CD8-positive, alpha-beta memory T cell (primary cell): ENCODE data around the gene SLC29A1. TPM values are rescaled to one million over a fixed set of nuclear protein-coding genes. Genes with fewer than 3 reads are reported as not detected.

Source experiments
- CTCF ChIA-PET: fragments of 350-600 bp; sonication (Branson Sonifier 250); formaldehyde crosslinking; loops from one replicate; lab custom pipeline; 2021; ENCODE audit warnings: antibody characterized with exemption; lab: Charles Lee
- POLR2A ChIA-PET: fragments of 350-600 bp; sonication (Branson Sonifier 250); formaldehyde crosslinking; loops from one replicate; lab custom pipeline; 2021; ENCODE audit warnings: antibody characterized with exemption; lab: Charles Lee
- DNase-seq, 5 donors: peaks; one replicate each; pipeline versions ENCODE4 v3.0.0 to v3.0.0-alpha.2; 2020 to 2022; ENCODE audit warnings: mixed read lengths in 1 of 5
- H3K27ac ChIP-seq: one replicate; pipeline ENCODE4 v1.7.0; 2013; ENCODE audit warnings: low read depth, mild to moderate bottlenecking, low read length, moderate library complexity
- H3K27me3 ChIP-seq: 2 replicates; pipeline ENCODE4 v1.7.0; 2013; ENCODE audit warnings: low read length, mild to moderate bottlenecking; ENCODE audit not compliant: insufficient read depth, poor library complexity, severe bottlenecking
- H3K36me3 ChIP-seq: 2 replicates; pipeline ENCODE4 v1.7.0; 2013; ENCODE audit warnings: mild to moderate bottlenecking, low read length, moderate library complexity; ENCODE audit not compliant: insufficient read depth
- H3K4me1 ChIP-seq: 2 replicates; pipeline ENCODE4 v1.7.0; 2013; ENCODE audit warnings: mild to moderate bottlenecking, low read length, moderate library complexity; ENCODE audit not compliant: insufficient read depth
- H3K4me3 ChIP-seq: 2 replicates; pipeline ENCODE4 v1.7.0; 2013; ENCODE audit warnings: mild to moderate bottlenecking, low read length
- H3K9me3 ChIP-seq: 2 replicates; pipeline ENCODE4 v1.7.0; 2013; ENCODE audit warnings: mild to moderate bottlenecking, low read length
- H3K27ac Mint-ChIP-seq, 8 donors: one replicate each; pipeline ENCODE4 v1.8.0; 2020 to 2021; ENCODE audit warnings: mixed read lengths in 8 of 8, mild to moderate bottlenecking in 6 of 8, inconsistent platforms in 3 of 8, moderate library complexity in 3 of 8
- H3K27me3 Mint-ChIP-seq, 2 donors: one replicate each; pipeline ENCODE4 v1.8.0; 2020 to 2021; ENCODE audit warnings: mixed read lengths in 2 of 2, mild to moderate bottlenecking in 1 of 2, moderate library complexity in 1 of 2
- H3K36me3 Mint-ChIP-seq, 3 donors: one replicate each; pipeline ENCODE4 v1.8.0; 2020 to 2021; ENCODE audit warnings: mixed read lengths in 3 of 3, inconsistent platforms in 1 of 3, mild to moderate bottlenecking in 1 of 3
- H3K4me1 Mint-ChIP-seq, 3 donors: one replicate each; pipeline ENCODE4 v1.8.0; 2020 to 2021; ENCODE audit warnings: mixed read lengths in 3 of 3, inconsistent platforms in 1 of 3, mild to moderate bottlenecking in 1 of 3
- H3K4me3 Mint-ChIP-seq, 7 donors: one replicate each; pipeline ENCODE4 v1.8.0; 2020 to 2021; ENCODE audit warnings: mixed read lengths in 7 of 7, mild to moderate bottlenecking in 6 of 7, moderate library complexity in 4 of 7, inconsistent platforms in 2 of 7
- H3K9me3 Mint-ChIP-seq, 5 donors: one replicate each; pipeline ENCODE4 v1.8.0; 2020 to 2022; ENCODE audit warnings: mixed read lengths in 5 of 5, mild to moderate bottlenecking in 3 of 5, moderate library complexity in 2 of 5, inconsistent platforms in 1 of 5
- polyA plus RNA-seq: library from polyadenylated mRNA; unstranded; fragments of 300-500 nt; fragmentation: Illumina TruSeq; gene quantifications from one replicate; pipeline ENCODE4 v1.2.3, GENCODE V29; 2021
- total RNA-seq, 2 experiments: library from RNA; stranded (reverse); gene quantifications; one replicate each; pipeline ENCODE4 v1.2.3, GENCODE V29; 2021

Gene SLC29A1
- total and polyA plus RNA-seq, 3 experiments from 2014 or later: 3.6 to 116 (median 116) TPM

DNA sequence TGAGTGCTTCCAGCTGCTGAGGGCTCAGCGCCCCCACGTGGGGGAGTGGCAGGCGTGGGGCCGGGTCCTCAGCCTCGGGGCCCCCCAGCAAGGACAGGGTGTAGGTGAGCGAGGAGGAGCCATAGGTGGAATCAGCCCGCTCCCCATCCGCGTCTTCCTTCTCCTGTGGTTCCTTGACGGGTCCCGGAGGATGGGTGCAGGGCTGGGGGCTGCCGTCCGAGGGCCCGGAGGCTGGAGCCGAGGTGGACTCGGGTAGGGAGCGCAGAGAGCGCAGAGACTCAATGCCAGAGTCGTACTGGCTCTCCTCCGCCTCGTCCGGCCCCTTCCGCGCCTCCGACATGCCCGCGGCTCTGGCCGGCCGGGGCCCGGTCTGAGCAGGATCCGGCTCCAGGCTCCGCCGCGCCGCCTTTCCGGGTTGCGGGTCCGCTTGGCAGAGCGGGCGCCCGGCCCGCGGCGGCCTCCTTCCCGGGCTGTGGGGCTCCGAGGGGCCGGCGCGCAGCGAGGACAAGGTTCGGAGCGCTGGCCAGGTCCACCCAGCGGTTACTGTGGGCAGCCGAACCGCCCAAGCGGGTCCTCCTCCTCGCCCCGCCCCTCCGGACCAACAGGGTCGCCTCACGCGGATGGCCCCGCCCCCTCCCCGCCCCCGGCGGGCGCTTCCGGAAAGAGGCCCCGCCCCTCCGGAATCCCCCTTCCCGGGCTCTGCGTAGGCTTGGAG lies 41.8 kb downstream of the SLC29A1 start, which contains the start of gene NFKBIE:
NFKBIE (minus strand) TSS at position 545 of the 715 bp plus-strand sequence; CDS start at position 340, 205 bp downstream.
- peak within 1 kb of the TSS; percentile 86 for H3K4me3 ChIP-seq
- H3K9me3 ChIP-seq: no peaks in the 10 kb centered on the region
- Mint-ChIP-seq H3K4me1 (peaks cover 45 to 51% (median 47%) of the 10 kb centered on the region in 3 donors), H3K4me3 (peak within 1 kb of the TSS; percentile 88 to 96 (median 91)), H3K36me3 (peaks cover 0 to 25% (median 5%) of the 10 kb centered on the region in 3 donors), H3K27ac (peak within 1 kb of the TSS; percentile 78 to 99 (median 98)), H3K9me3 (no peaks in the 10 kb centered on the region), H3K27me3 (peaks cover 17% of the 10 kb centered on the region in 2 donors)
- peak within 1 kb of the TSS; percentile 93 for H3K27ac ChIP-seq
- H3K36me3 ChIP-seq: no peaks in the 10 kb centered on the region
- POLR2A ChIA-PET: interaction anchor here (0.6 to 2.5 kb wide), 4 partner anchors 10 to 42 kb away, joined by 3 to 23 read pairs (median 7); partner anchors contain the start of genes HSP90AB1 and SLC29A1
- H3K27me3 ChIP-seq: peaks cover 21% of the 10 kb centered on the region
- H3K4me1 ChIP-seq: peaks cover 30% of the 10 kb centered on the region
- peak; percentile 93 to 97 (median 96) for DNase-seq
- CTCF ChIA-PET: interaction anchor here (0.7 to 5.5 kb wide), 9 partner anchors 10 to 169 kb away, joined by 3 to 53 read pairs (median 4); partner anchors contain the start of genes AARS2, HSP90AB1 and SLC35B2

- Mint-ChIP-seq H3K4me3 (peak overlapping the region; percentile 88 to 96 (median 91)), H3K36me3 (peaks cover 0 to 20% (median 5%) of the 10 kb centered on the region in 3 donors), H3K27ac (peak overlapping the region; percentile 76 to 98 (median 94)), H3K9me3 (no peaks in the 10 kb centered on the region), H3K27me3 (peaks cover 17% of the 10 kb centered on the region in 2 donors), H3K4me1 (peaks cover 44 to 51% (median 45%) of the 10 kb centered on the region in 3 donors)
- H3K27me3 ChIP-seq: peaks cover 21% of the 10 kb centered on the region
- DNase-seq: peak in 1 of 5 donors; percentile 47
- ChIA-PET POLR2A (interaction anchor here (0.6 to 2.5 kb wide), 3 partner anchors 10 to 23 kb away, joined by 3 to 23 read pairs (median 10); partner anchors contain the start of gene HSP90AB1), CTCF (interaction anchor here (1.3 to 5.5 kb wide), 2 partner anchors 11 to 44 kb away, joined by 3 to 53 read pairs; partner anchors contain the start of gene SLC35B2)
- H3K36me3 ChIP-seq: no peaks in the 10 kb centered on the region
- H3K9me3 ChIP-seq: no peaks in the 10 kb centered on the region
- H3K4me3 ChIP-seq: peak overlapping the region; percentile 86
- H3K4me1 ChIP-seq: peaks cover 30% of the 10 kb centered on the region
- H3K27ac ChIP-seq: peak overlapping the region; percentile 93
Observed at GRCh38 chr6:44265722-44266233, 42.4 kb downstream of the SLC29A1 start.

GRCh38 chr6:44266347-44266746 lies 43.0 kb downstream of the SLC29A1 start:
- Mint-ChIP-seq H3K4me1 (peaks cover 38 to 51% (median 45%) of the 10 kb centered on the region in 3 donors), H3K36me3 (peaks cover 0 to 14% (median 0%) of the 10 kb centered on the region in 3 donors), H3K4me3 (peak overlapping the region; percentile 56 to 96 (median 89)), H3K27me3 (peaks cover 21% of the 10 kb centered on the region in 2 donors), H3K9me3 (no peaks in the 10 kb centered on the region), H3K27ac (peak overlapping the region in 7 of 8 donors; percentile 67 to 96 (median 94))
- no peak overlapping the region for H3K4me3 ChIP-seq
- no peaks in the 10 kb centered on the region for H3K9me3 ChIP-seq
- DNase-seq: peak in 1 of 5 donors; percentile 45
- H3K27ac ChIP-seq: no peak overlapping the region
- H3K27me3 ChIP-seq: peaks cover 25% of the 10 kb centered on the region
- H3K36me3 ChIP-seq: no peaks in the 10 kb centered on the region
- H3K4me1 ChIP-seq: peaks cover 30% of the 10 kb centered on the region
- ChIA-PET CTCF (interaction anchor here (0.7 to 5.5 kb wide), 8 partner anchors 11 to 97 kb away, joined by 3 to 53 read pairs (median 4); partner anchors contain the start of gene SLC35B2), POLR2A (interaction anchor here (2.5 kb wide), 1 partner anchor 11 kb away, joined by 10 read pairs; no protein-coding TSS in a partner anchor)

GRCh38 chr6:44267252-44267651 lies 43.9 kb downstream of the SLC29A1 start:
- peaks cover 34 to 48% (median 45%) of the 10 kb centered on the region in 3 donors for H3K4me1 Mint-ChIP-seq
- Histone ChIP-seq H3K9me3 (no peaks in the 10 kb centered on the region), H3K27ac (no peak overlapping the region), H3K27me3 (peaks cover 34% of the 10 kb centered on the region), H3K4me1 (peaks cover 25% of the 10 kb centered on the region), H3K4me3 (no peak overlapping the region), H3K36me3 (no peaks in the 10 kb centered on the region)
- peak overlapping the region in 7 of 8 donors; percentile 79 to 96 (median 94) for H3K27ac Mint-ChIP-seq
- peak overlapping the region in 3 of 7 donors; percentile 23 to 93 (median 54) for H3K4me3 Mint-ChIP-seq
- ChIA-PET CTCF (interaction anchor here (0.7 to 5.5 kb wide), 12 partner anchors 12 to 114 kb away, joined by 3 to 53 read pairs (median 4); partner anchors contain the start of gene SLC35B2), POLR2A (interaction anchor here (1.3 kb wide), 1 partner anchor 10 kb away, joined by 3 read pairs; no protein-coding TSS in a partner anchor)
- no peaks in the 10 kb centered on the region for H3K9me3 Mint-ChIP-seq
- H3K27me3 Mint-ChIP-seq: peaks cover 30% of the 10 kb centered on the region in 2 donors
- peaks cover 0 to 11% (median 0%) of the 10 kb centered on the region in 3 donors for H3K36me3 Mint-ChIP-seq
- DNase-seq: no peak

DNA sequence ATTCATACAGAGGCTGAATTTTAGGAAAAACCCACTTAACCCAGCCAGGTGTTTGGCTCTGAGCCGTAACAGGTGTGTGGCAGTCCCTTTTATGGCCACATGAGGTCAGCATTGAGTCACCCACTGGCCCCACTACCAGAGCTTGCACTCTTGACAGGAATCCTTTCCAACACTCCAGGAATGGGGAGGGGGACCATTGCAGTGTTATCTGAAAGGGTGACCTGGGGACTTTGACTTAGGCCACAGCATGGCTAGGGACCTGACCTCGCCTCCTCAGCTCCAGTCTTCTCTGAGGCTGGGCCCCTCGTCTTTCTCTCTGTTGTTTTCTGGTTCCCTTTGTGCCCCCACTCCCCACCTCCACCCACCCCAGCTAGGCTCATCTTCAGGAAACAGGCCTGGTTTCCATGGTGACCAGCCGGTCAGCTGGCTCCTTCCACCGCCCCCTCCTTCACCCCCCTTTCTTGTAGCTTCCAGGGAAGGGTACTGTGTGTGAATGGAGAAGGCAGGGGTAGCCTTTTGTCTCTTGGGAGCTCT lies 44.8 kb downstream of the SLC29A1 start:
- Histone ChIP-seq H3K4me1 (peaks cover 16% of the 10 kb centered on the region), H3K27me3 (peaks cover 43% of the 10 kb centered on the region), H3K9me3 (no peaks in the 10 kb centered on the region), H3K36me3 (no peaks in the 10 kb centered on the region), H3K4me3 (no peak overlapping the region), H3K27ac (no peak overlapping the region)
- peak overlapping the region in 6 of 8 donors; percentile 79 to 96 (median 94) for H3K27ac Mint-ChIP-seq
- peak; percentile 39 to 73 (median 57) for DNase-seq
- peaks cover 0 to 9% (median 5%) of the 10 kb centered on the region in 3 donors for H3K36me3 Mint-ChIP-seq
- ChIA-PET POLR2A (interaction anchor here (0.6 to 1.3 kb wide), 3 partner anchors 11 to 736 kb away, joined by 3 to 6 read pairs (median 5); partner anchors contain the start of gene HSP90AB1), CTCF (interaction anchor here (0.6 to 5.5 kb wide), 22 partner anchors 9 to 208 kb away, joined by 3 to 53 read pairs (median 4); partner anchors contain the start of genes AARS2, HSP90AB1 and SLC35B2)
- H3K4me1 Mint-ChIP-seq: peaks cover 25 to 39% (median 36%) of the 10 kb centered on the region in 3 donors
- peaks cover 37 to 40% of the 10 kb centered on the region in 2 donors for H3K27me3 Mint-ChIP-seq
- H3K9me3 Mint-ChIP-seq: no peaks in the 10 kb centered on the region
- H3K4me3 Mint-ChIP-seq: peak overlapping the region in 3 of 7 donors; percentile 37 to 90 (median 66)

- Histone ChIP-seq H3K36me3 (no peaks in the 10 kb centered on the region), H3K27ac (no peak overlapping the region), H3K4me3 (no peak overlapping the region), H3K4me1 (peaks cover 4% of the 10 kb centered on the region), H3K27me3 (peaks cover 51% of the 10 kb centered on the region), H3K9me3 (no peaks in the 10 kb centered on the region)
- H3K27me3 Mint-ChIP-seq: peaks cover 46 to 50% of the 10 kb centered on the region in 2 donors
- H3K27ac Mint-ChIP-seq: peak overlapping the region in 3 of 8 donors; percentile 16 to 89 (median 37)
- no peaks in the 10 kb centered on the region for H3K9me3 Mint-ChIP-seq
- DNase-seq: peak in 1 of 5 donors; percentile 20
- H3K4me1 Mint-ChIP-seq: peaks cover 13 to 27% (median 25%) of the 10 kb centered on the region in 3 donors
- ChIA-PET POLR2A (no interaction called here), CTCF (interaction anchor here (1.0 to 5.5 kb wide), 10 partner anchors 14 to 117 kb away, joined by 3 to 53 read pairs (median 6); partner anchors contain the start of genes AARS2, HSP90AB1 and SLC35B2)
- peak overlapping the region; percentile 54 to 79 (median 69) for H3K4me3 Mint-ChIP-seq
- peaks cover 0 to 7% (median 5%) of the 10 kb centered on the region in 3 donors for H3K36me3 Mint-ChIP-seq
Observed at GRCh38 chr6:44269178-44269920, 46.0 kb downstream of the SLC29A1 start.
